ENCODE data around the gene MPDU1. TPM values are rescaled to one million over a fixed set of nuclear protein-coding genes. Genes with fewer than 3 reads are reported as not detected.

Gene MPDU1
- 88.3 and 111 TPM in 2 replicates for total RNA-seq (2014; rRNA removed; shearing (Covaris generic))

DNA sequence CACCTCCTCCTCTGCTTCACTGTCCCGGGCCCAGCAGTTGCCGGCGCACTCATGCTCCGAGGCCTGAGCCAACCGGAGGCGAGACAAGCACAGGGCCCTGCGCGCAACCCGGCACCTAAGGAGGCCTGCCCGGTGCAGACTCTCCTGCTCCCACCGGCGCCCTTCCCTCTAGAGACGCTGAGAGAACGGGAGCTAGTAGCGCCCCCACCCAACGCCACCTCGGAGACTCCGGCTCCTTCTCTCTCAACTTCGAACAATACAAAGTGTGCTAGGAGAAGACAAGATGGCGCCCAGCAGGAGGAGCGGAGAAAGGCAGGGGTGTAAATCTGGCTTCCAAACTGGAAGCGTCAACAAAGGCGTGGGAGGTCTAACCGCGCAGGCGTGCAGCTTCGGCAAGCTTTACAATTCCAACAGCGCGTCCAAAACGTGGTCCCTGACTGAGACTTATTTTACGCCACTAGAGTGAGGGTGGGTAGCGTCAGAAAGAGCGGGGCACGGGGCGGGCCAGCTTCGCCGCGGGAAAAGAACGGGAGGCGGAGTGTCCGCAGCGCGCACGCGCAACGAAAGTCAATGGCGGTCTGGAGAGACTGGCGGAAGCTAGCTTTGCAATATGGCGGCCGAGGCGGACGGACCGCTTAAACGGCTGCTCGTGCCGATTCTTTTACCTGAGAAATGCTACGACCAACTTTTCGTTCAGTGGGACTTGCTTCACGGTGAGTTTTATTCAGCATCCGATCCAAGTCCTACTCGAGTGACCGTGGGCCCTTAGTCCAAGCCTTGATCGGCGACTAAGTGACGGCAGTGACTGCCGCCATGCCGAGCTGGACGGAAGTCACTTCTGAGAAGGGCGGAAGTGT lies at the start of gene MPDU1:
TSS of gene MPDU1 (plus strand) at position 600 of the 857 bp plus-strand sequence. CDS start at position 611, 11 bp downstream.

GRCh38 chr17:7548585-7549400 lies 34.9 kb upstream of the MPDU1 start, which contains the start of gene TNFSF12:
TSS of gene TNFSF12 (plus strand) at chr17:7549058. CDS start at chr17:7549154, 96 bp downstream.

DNA sequence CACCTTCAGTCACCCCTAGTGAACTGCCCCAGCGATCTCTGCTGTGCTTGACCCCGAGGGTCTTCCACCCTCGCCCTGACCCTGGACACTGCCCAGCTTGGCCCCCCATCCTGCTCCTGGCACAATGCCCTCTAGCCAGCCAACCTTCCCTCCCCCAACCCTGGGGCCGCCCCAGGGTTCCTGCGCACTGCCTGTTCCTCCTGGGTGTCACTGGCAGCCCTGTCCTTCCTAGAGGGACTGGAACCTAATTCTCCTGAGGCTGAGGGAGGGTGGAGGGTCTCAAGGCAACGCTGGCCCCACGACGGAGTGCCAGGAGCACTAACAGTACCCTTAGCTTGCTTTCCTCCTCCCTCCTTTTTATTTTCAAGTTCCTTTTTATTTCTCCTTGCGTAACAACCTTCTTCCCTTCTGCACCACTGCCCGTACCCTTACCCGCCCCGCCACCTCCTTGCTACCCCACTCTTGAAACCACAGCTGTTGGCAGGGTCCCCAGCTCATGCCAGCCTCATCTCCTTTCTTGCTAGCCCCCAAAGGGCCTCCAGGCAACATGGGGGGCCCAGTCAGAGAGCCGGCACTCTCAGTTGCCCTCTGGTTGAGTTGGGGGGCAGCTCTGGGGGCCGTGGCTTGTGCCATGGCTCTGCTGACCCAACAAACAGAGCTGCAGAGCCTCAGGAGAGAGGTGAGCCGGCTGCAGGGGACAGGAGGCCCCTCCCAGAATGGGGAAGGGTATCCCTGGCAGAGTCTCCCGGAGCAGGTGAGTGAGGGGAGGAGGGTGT lies 24.9 kb upstream of the MPDU1 start, which contains the start of gene TNFSF13:
TSS of gene TNFSF13 (plus strand) at position 207 of the 776 bp plus-strand sequence. CDS start at position 497, 290 bp downstream.

GRCh38 chr17:7561589-7562207 lies 22.0 kb upstream of the MPDU1 start, which contains the start of gene SENP3:
TSS of gene SENP3 (plus strand) at chr17:7561919. CDS start at chr17:7563077, 1,158 bp downstream.

GRCh38 chr17:7579001-7579833 lies 4.4 kb upstream of the MPDU1 start, which contains the start of gene CD68:
TSS of gene CD68 (plus strand) at chr17:7579638. CDS start at chr17:7579678, 40 bp downstream.

DNA sequence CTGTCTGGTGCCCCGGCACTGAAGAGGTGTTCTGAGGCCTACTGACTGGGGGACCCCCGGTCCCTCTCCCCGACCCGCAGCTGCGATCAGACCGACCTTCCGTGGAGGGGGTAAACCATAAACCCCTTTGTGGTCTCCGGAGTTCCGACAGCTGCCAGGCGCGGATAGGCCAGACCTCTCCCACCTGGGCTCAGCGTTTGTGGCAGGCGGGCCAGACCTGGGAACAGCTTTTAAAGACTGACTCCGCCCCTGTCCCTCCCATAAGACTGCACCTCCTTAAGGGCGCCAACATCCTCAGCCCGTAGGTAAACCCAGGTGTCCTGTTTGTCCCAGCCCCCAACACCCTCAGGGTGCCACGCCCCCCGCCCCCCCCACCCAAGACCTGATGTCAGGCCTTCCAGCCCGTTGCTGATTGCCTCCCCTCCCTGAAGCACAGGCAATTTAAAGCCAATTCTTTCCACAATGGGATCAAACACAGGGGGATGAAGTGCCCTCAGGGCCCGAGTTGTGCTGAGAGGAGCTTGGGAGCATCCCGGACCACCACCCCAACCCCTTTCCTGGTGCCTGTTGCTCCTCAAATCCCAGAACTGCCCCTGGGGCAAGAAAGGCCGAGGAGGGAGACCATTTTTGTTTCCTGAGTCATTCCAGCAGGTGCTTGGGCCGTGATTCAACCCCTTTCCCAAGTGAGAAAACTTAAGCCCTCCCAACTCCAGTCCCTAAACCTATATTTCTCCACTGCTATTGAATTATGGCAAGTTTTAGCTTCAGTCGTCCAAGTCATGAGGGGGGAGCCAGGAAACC lies 6.4 kb downstream of the MPDU1 start, which contains the start of gene SOX15:
TSS of gene SOX15 (minus strand) at position 204 of the 801 bp plus-strand sequence. CDS start 418 bp downstream, outside the sequence.

GRCh38 chr17:7614425-7615264 lies 31.0 kb downstream of the MPDU1 start, which contains the start of gene FXR2:
TSS of gene FXR2 (minus strand) at chr17:7614897. CDS start at chr17:7614532, 365 bp downstream.

DNA sequence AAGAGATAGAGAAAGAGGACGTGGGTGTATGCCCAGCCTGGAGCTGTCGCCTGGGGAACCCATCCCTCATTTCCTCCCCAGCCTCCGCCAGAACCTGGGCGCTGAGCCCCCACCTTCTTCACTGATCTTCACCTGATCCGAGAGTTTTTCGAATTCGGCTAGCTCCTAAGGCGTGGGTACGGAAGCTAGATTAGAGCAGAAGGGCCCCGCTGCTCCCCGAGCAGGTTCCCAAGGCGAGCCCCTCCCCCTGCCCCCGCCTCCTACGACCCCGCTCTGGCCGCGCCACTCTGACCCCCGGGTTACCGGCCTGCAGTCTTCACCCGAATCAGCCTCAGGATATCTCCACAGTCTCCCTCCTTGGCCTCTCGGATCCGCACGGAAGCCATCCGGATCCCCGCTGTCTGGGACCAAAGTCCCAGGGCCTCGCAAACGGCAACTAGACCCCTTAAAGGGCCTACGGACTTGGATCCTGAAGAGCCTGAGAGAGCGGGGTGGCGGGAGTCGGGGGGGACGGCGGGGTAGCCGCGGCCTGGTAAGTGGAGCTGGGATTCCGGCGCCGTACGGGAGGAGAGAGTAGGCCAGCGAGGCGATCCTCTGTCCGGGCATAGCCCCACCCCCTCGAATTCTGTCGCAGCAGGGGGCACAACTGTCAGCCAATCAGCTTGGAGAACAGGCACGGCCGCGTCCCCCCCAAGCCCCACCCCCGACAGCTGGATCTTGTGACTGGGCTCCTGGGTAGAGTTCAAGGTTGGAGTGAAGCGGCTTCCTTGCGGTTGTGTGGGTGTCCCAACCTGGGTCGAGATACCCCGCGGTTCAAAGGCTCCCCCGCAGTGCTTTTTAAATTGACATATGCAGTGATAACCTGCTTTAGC lies 43.8 kb downstream of the MPDU1 start, which contains the start of gene SAT2:
TSS of gene SAT2 (minus strand) at position 572 of the 872 bp plus-strand sequence. CDS start at position 386, 186 bp downstream.

DNA sequence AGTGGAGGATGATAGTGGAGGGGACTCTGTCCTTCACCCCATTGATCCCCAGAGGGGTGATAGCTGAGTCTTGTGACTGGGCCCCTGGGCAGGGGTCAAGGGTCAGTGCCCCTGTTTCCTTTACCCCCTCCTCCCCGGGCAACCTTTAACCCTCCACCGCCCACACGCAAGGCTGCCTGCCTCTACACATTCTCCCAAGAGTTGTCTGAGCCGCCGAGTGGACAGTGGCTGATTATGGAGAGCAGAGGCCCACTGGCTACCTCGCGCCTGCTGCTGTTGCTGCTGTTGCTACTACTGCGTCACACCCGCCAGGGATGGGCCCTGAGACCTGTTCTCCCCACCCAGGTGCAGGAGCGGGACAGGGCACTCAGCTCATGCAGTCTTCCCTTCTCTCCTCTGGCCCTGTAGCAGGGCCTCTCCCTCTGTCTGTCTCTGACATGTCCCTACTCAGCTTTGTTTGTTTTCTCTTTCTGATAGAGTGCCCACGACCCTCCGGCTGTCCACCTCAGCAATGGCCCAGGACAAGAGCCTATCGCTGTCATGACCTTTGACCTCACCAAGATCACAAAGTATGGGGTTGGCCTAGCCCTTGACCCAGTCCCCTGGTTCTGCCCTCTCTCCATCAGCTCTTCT lies 46.4 kb downstream of the MPDU1 start, which contains the start of gene SHBG:
TSS of gene SHBG (plus strand) at position 197 of the 633 bp plus-strand sequence. CDS start at position 235, 38 bp downstream.

Small RNA genes within 50 kb of the gene (small RNA-seq; reads per million reads assigned to genes)
- gene CD68, result not detected
- gene RF00019, result not detected
- gene SNORA48, result not detected
- gene SNORD10, result not detected

Other genes starting within 250 kb of the MPDU1 start
- gene ACAP1, start 247.3 kb upstream of the MPDU1 start, total RNA-seq (2014; rRNA removed; shearing (Covaris generic)), result 2.5 and 5.1 TPM in 2 replicates
- 5.3 and 7.2 TPM in 2 replicates for gene KCTD11, start 231.7 kb upstream of the MPDU1 start, total RNA-seq (2014; rRNA removed; shearing (Covaris generic))
- not detected in 2 replicates for gene TMEM95, start 228.7 kb upstream of the MPDU1 start, total RNA-seq (2014; rRNA removed; shearing (Covaris generic))
- gene TNK1, start 202.8 kb upstream of the MPDU1 start, total RNA-seq (2014; rRNA removed; shearing (Covaris generic)), result 1.0 and 2.4 TPM in 2 replicates
- 32.1 and 34.0 TPM in 2 replicates for gene PLSCR3, start 189.3 kb upstream of the MPDU1 start, total RNA-seq (2014; rRNA removed; shearing (Covaris generic))
- 111 and 127 TPM in 2 replicates for gene TMEM256, start 179.8 kb upstream of the MPDU1 start, total RNA-seq (2014; rRNA removed; shearing (Covaris generic))
- 9.7 and 10.0 TPM in 2 replicates for gene NLGN2, start 176.0 kb upstream of the MPDU1 start, total RNA-seq (2014; rRNA removed; shearing (Covaris generic))
- gene SPEM1, start 163.5 kb upstream of the MPDU1 start, total RNA-seq (2014; rRNA removed; shearing (Covaris generic)), result not detected in 2 replicates
- gene SPEM2, start 158.2 kb upstream of the MPDU1 start, total RNA-seq (2014; rRNA removed; shearing (Covaris generic)), result not detected in 2 replicates
- not detected in 2 replicates for gene SPEM3, start 155.0 kb upstream of the MPDU1 start, total RNA-seq (2014; rRNA removed; shearing (Covaris generic))
- gene TMEM102, start 148.4 kb upstream of the MPDU1 start, total RNA-seq (2014; rRNA removed; shearing (Covaris generic)), result 4.0 and 7.8 TPM in 2 replicates
- gene FGF11, start 144.3 kb upstream of the MPDU1 start, total RNA-seq (2014; rRNA removed; shearing (Covaris generic)), result 0.38 and 0.98 TPM in 2 replicates
- 6.1 and 6.9 TPM in 2 replicates for gene CHRNB1, start 138.8 kb upstream of the MPDU1 start, total RNA-seq (2014; rRNA removed; shearing (Covaris generic))
- 12.8 and 13.5 TPM in 2 replicates for gene ZBTB4, start 104.2 kb upstream of the MPDU1 start, total RNA-seq (2014; rRNA removed; shearing (Covaris generic))
- not detected in 2 replicates for gene SLC35G6, start 102.4 kb upstream of the MPDU1 start, total RNA-seq (2014; rRNA removed; shearing (Covaris generic))
- gene POLR2A, start 99.5 kb upstream of the MPDU1 start, total RNA-seq (2014; rRNA removed; shearing (Covaris generic)), result 53.6 and 115 TPM in 2 replicates
- 0.45 and 0.66 TPM in 2 replicates for gene TNFSF12, start 34.8 kb upstream of the MPDU1 start, total RNA-seq (2014; rRNA removed; shearing (Covaris generic))
- 0.90 and 1.5 TPM in 2 replicates for gene TNFSF13, start 25.1 kb upstream of the MPDU1 start, total RNA-seq (2014; rRNA removed; shearing (Covaris generic))
- 96.6 and 98.8 TPM in 2 replicates for gene SENP3, start 21.9 kb upstream of the MPDU1 start, total RNA-seq (2014; rRNA removed; shearing (Covaris generic))
- 29.1 and 38.4 TPM in 2 replicates for gene CD68, start 4.2 kb upstream of the MPDU1 start, total RNA-seq (2014; rRNA removed; shearing (Covaris generic))
- gene SOX15, start 6.2 kb downstream of the MPDU1 start, total RNA-seq (2014; rRNA removed; shearing (Covaris generic)), result 0.60 TPM in 1 of 2 replicates, not detected in the other
- gene FXR2, start 31.0 kb downstream of the MPDU1 start, total RNA-seq (2014; rRNA removed; shearing (Covaris generic)), result 78.4 and 79.8 TPM in 2 replicates
- 36.6 and 36.9 TPM in 2 replicates for gene SAT2, start 44.0 kb downstream of the MPDU1 start, total RNA-seq (2014; rRNA removed; shearing (Covaris generic))
- gene SHBG, start 46.3 kb downstream of the MPDU1 start, total RNA-seq (2014; rRNA removed; shearing (Covaris generic)), result not detected in 2 replicates
- 0.03 and 0.08 TPM in 2 replicates for gene ATP1B2, start 67.1 kb downstream of the MPDU1 start, total RNA-seq (2014; rRNA removed; shearing (Covaris generic))
- gene TP53, start 103.6 kb downstream of the MPDU1 start, total RNA-seq (2014; rRNA removed; shearing (Covaris generic)), result 40.1 and 41.7 TPM in 2 replicates
- gene WRAP53, start 104.6 kb downstream of the MPDU1 start, total RNA-seq (2014; rRNA removed; shearing (Covaris generic)), result 10.4 and 22.0 TPM in 2 replicates
- 2.6 and 3.1 TPM in 2 replicates for gene EFNB3, start 121.3 kb downstream of the MPDU1 start, total RNA-seq (2014; rRNA removed; shearing (Covaris generic))
- 4.2 and 8.5 TPM in 2 replicates for gene DNAH2, start 133.9 kb downstream of the MPDU1 start, total RNA-seq (2014; rRNA removed; shearing (Covaris generic))